ENCODE measurements around the gene SIM2.

Gene SIM2

DNA sequence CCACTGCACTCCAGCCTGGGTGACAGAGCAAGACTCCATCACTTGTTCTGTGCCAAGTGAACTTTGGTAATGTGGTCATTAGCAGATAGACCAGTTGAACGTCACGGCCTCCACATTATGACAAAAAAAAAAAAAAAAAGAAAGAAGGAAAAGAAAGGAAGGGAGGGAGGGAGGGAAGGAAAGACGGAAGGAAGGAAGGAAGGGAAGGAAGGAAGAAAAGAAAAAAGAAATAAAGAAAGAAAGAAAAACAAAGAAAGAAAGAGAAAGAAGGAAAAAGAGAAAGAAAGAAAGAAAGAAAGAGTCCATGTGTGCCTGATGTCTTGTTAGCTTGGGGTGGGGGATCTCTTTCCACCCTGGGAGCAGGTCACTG lies 45.3 kb downstream of the SIM2 start:
- no peaks in the 10 kb centered on the region for H4K20me1 ChIP-seq (ENCODE audit: insufficient read depth)
- no peak overlapping the region for H3K27ac ChIP-seq
- H3K27me3 ChIP-seq (ENCODE audit: insufficient read depth, low read depth) = no peaks in the 10 kb centered on the region

GRCh38 chr21:36744560-36745231 lies 45.8 kb downstream of the SIM2 start:
- TF ChIP-seq, protein P1, sequence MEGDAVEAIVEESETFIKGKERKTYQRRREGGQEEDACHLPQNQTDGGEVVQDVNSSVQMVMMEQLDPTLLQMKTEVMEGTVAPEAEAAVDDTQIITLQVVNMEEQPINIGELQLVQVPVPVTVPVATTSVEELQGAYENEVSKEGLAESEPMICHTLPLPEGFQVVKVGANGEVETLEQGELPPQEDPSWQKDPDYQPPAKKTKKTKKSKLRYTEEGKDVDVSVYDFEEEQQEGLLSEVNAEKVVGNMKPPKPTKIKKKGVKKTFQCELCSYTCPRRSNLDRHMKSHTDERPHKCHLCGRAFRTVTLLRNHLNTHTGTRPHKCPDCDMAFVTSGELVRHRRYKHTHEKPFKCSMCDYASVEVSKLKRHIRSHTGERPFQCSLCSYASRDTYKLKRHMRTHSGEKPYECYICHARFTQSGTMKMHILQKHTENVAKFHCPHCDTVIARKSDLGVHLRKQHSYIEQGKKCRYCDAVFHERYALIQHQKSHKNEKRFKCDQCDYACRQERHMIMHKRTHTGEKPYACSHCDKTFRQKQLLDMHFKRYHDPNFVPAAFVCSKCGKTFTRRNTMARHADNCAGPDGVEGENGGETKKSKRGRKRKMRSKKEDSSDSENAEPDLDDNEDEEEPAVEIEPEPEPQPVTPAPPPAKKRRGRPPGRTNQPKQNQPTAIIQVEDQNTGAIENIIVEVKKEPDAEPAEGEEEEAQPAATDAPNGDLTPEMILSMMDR (conservative IDR thresholded peaks at IDR 0.05; ENCODE audit: low read depth, low read length) = no peak
- Histone ChIP-seq H3K27ac (no peak overlapping the region), H3K4me3 (IDR thresholded peaks at IDR 0.05; ENCODE audit: insufficient read depth, low read depth, low read length) (no peak overlapping the region), H3K27me3 (ENCODE audit: insufficient read depth, low read depth) (no peaks in the 10 kb centered on the region), H3K4me2 (no peak overlapping the region), H4K20me1 (ENCODE audit: insufficient read depth) (no peaks in the 10 kb centered on the region), H3K36me3 (ENCODE audit: insufficient read depth) (no peaks in the 10 kb centered on the region), H3K4me1 (ENCODE audit: low read depth, poor library complexity, severe bottlenecking) (no peaks in the 10 kb centered on the region), H2AFZ (ENCODE audit: low read depth) (no peak overlapping the region), H3K79me2 (ENCODE audit: insufficient read depth, low read depth) (no peaks in the 10 kb centered on the region), H3K9ac (no peak overlapping the region)

More for the DNA sequence above, 45.3 kb downstream of the SIM2 start:
- TF ChIP-seq, protein P1 (conservative IDR thresholded peaks at IDR 0.05; ENCODE audit: low read depth, low read length) = no peak
- Histone ChIP-seq H3K79me2 (ENCODE audit: insufficient read depth, low read depth) (no peaks in the 10 kb centered on the region), H2AFZ (ENCODE audit: low read depth) (no peak overlapping the region), H3K4me3 (IDR thresholded peaks at IDR 0.05; ENCODE audit: insufficient read depth, low read depth, low read length) (no peak overlapping the region), H3K4me1 (ENCODE audit: low read depth, poor library complexity, severe bottlenecking) (no peaks in the 10 kb centered on the region), H3K4me2 (no peak overlapping the region), H3K36me3 (ENCODE audit: insufficient read depth) (no peaks in the 10 kb centered on the region), H3K9ac (no peak overlapping the region)

GRCh38 chr21:36745459-36745858 lies 46.5 kb downstream of the SIM2 start:
- H3K36me3 ChIP-seq (ENCODE audit: insufficient read depth) = no peaks in the 10 kb centered on the region
- H3K27ac ChIP-seq = no peak overlapping the region
- no peaks in the 10 kb centered on the region for H3K27me3 ChIP-seq (ENCODE audit: insufficient read depth, low read depth)
- H2AFZ ChIP-seq (ENCODE audit: low read depth) = no peak overlapping the region
- no peaks in the 10 kb centered on the region for H3K79me2 ChIP-seq (ENCODE audit: insufficient read depth, low read depth)
- no peaks in the 10 kb centered on the region for H3K4me1 ChIP-seq (ENCODE audit: low read depth, poor library complexity, severe bottlenecking)
- no peak overlapping the region for H3K4me2 ChIP-seq
- no peaks in the 10 kb centered on the region for H4K20me1 ChIP-seq (ENCODE audit: insufficient read depth)
- no peak overlapping the region for H3K9ac ChIP-seq
- no peak overlapping the region for H3K4me3 ChIP-seq (IDR thresholded peaks at IDR 0.05; ENCODE audit: insufficient read depth, low read depth, low read length)
- TF ChIP-seq, protein P1 (conservative IDR thresholded peaks at IDR 0.05; ENCODE audit: low read depth, low read length) = no peak

- Histone ChIP-seq H3K4me2 (no peak overlapping the region), H3K27me3 (ENCODE audit: insufficient read depth, low read depth) (no peaks in the 10 kb centered on the region), H3K4me1 (ENCODE audit: low read depth, poor library complexity, severe bottlenecking) (no peaks in the 10 kb centered on the region), H3K27ac (no peak overlapping the region), H3K4me3 (IDR thresholded peaks at IDR 0.05; ENCODE audit: insufficient read depth, low read depth, low read length) (no peak overlapping the region), H3K9ac (no peak overlapping the region), H3K36me3 (ENCODE audit: insufficient read depth) (no peaks in the 10 kb centered on the region), H2AFZ (ENCODE audit: low read depth) (no peak overlapping the region), H3K79me2 (ENCODE audit: insufficient read depth, low read depth) (no peaks in the 10 kb centered on the region), H4K20me1 (ENCODE audit: insufficient read depth) (no peaks in the 10 kb centered on the region)
- TF ChIP-seq, protein P1 (conservative IDR thresholded peaks at IDR 0.05; ENCODE audit: low read depth, low read length) = no peak
Measured at GRCh38 chr21:36747041-36747814, 48.3 kb downstream of the SIM2 start.

Measured in KMS-11 (cell line).